Mesenteric fat pad (tissue), 1 donor: ENCODE data around the gene TMEM260. TPM values are rescaled to one million over a fixed set of nuclear protein-coding genes. Genes with fewer than 3 reads are reported as not detected.

Experiments
- DNase-seq: peaks from one replicate; pipeline ENCODE4 v3.0.0-alpha.2; 2020; ENCODE audit warnings: low spot score
- long read RNA-seq: library from polyadenylated mRNA; unstranded; transcript quantifications from one replicate; pipeline ENCODE4 v2.0.0, GENCODE V29; 2020
- total RNA-seq: library from RNA; stranded (reverse); fragmentation: NEBNext Ultra II Directional; extraction: Animal tissue kit (Norgen Biotek cat#: 25700); gene quantifications from one replicate; pipeline ENCODE4 v1.2.1, GENCODE V29; 2021
- donor health status: DM: yes; HTN: yes; CAD: no.

TMEM260 gene
- 11.9 TPM for total RNA-seq
- long read RNA-seq, full-length matches to known transcripts, result 6 of 21 reads
- long read RNA-seq, partial matches to known transcripts, result 5 of 21 reads
- long read RNA-seq, other reads (novel, unspliced or antisense), result 10 of 21 reads

DNA sequence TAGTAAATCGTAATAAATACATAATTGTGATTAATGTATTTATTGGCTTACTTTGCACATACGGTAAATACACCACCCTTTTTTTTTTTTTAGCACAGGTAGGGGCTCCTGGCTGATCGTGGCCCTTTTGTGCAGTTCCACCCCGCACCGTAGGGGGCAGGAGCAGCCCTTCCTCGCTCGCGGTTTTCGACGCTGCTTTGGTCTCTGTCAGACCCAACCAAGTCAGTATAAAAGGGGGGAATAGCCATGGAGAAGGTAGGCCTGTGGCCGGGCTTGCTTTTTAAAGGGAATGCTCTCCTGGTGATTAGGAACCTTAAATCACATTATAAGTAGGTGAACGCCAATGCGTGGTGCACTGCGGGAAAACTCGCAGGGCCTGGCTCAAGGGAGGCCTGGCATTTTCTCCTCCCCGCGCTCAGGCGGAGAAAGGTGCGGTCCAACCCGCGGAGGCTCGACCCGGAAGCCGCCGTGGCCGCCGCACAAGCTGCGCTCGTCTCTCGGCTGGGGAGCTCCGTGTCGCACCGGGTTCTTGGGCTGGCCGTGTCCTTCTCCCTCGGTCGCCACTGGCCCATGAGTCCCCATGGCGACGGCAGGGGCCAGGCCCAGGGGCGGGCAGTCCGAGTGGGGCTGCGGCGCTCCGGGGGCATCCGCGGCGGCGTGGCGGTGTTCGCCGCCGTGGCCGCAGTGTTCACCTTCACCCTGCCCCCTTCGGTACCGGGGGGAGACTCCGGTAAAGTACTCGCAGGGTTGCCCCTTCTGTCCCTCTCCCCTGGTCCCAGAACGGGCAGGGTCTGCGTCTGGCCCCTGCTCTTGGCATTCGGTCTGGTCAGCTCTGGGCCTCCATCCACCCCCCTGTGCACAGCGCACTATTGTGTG, at the start of gene TMEM260:
TMEM260 (plus strand) TSS at position 454 of the 876 bp plus-strand sequence; CDS start at position 571, 117 bp downstream.
- DNase-seq, result peak; percentile 94

DNA sequence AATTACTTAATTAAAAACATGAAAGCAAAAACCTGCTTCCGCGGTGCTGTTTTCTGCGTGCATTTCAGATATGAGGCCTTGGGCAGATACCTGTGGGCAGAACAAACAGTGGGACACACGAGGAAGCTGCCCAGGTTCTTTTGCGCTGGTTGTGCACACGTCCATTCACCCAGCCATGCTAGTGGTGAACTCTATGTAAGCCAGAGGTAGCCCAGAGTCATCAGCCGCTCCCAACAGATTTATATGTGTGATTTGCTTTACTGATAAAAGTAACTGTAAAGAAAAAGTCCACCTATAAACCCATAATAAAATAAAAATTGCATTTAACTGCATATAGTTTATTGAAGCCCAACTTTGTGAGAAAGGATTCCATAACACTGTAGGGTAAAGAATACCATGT, 47.1 kb upstream of the TMEM260 start:
- DNase-seq, result no peak

DNA sequence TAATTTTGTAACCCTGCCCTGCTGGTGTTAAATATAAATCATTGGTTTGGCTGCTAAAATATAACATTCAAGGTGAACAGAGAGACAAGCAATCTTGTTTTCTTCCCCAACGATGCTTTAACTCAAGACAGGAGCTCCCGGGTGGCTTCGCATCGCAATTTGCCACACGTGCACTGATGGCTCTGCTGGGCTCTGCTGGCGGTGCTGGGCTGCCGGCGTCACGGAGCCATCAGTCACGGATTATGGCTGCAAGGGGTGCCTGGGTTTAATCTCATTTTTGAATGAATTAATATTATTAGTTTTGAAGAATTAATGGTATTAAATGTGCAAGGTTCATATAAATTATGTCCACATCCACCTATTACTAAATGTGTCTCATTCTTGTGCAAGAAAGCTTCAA, 44.9 kb upstream of the TMEM260 start:
- DNase-seq, result no peak

DNA sequence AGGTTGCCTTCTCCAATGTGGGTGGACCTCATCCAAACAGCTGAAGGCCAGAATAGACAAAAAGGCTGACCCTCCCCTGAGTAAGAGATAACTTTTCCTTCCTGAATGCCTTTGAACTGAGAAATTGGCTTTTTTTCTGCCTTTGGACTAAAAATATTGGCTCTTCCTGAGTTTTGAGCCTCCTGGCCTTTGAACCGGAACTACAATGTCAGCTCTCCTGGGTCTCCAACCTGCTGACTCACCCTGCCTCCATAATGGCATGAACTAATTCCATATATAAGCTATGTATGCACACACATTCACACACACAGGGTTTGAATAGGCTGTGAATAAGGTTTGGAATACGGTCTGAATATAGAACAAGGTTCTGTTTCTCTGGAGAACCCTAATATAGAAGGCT, 39.7 kb upstream of the TMEM260 start:
- DNase-seq, result no peak

DNA sequence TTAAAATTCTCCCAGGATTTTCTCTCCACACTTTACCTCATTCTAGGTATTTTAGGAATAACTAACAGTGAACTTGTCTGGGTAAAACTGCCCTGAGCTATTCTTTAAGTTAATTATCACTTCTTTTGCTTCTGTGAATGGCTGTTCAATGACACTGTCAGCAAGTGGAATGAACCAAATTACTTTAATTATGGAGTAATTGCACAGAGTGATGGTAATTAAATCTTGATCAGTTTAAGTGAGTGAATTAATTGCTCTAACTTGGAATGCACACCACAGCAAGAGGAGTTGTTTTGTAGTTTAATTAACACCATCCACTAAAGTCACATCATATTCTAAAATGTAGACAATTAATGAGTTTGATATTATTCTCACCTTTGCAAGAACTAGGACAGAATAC, 36.2 kb upstream of the TMEM260 start:
- no peak for DNase-seq

DNA sequence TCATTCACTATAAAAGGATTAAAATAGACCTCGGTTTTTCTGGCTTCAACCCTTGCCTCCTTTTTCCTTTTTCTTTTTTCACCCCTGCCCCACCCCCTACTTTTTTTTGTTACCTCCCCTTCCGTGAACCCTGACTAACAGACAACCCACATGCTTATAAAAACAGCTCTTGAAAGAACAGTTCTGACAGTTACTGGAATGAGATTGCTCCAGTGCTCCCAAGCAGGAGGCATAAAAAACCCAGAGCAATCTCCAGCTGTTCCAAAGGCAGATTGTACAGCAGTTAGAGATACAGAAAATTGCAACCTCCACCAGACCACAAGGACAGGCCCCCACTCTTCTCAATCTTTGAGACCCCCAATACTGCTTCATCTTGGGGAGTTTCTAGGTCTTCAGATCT, 29.9 kb upstream of the TMEM260 start:
- DNase-seq, result no peak

DNA sequence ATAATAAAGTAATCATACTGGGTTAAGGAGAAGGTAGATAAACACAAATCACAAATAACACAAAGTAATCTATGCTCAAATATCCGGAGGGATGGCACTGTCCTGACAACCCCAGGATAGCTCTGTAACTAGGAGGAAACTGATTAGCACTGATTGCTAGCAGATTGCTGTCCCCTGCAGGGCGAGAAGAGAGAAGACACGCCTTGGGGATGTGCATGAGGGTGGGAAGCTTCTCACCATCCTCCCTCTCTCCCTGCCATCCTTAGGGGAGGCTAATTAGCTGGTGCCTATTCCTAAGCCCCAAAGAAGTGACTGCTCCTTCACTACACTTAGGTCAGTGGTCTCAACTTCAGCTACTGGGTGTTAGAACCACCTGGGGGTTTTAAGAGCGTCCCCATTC, 27.0 kb upstream of the TMEM260 start:
- no peak for DNase-seq

DNA sequence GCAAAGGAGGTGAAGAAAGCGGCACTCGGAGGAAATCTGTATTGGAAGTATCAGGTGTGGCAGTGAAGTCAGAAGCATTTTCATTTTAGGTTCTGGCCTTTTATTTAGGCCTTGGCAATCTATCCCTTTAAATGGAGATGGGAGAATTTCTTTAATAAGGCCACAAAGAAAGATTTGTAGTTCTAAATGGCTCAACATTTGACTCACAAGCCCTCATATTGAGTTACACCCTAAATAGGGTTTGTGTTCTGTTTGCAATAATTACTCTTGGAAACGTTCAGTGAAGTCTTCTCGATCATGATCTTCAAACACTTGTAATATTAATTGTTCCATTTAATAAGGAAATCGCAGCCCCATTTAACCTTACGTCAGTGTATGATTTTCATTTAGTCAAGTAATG, 25.3 kb upstream of the TMEM260 start:
- no peak for DNase-seq

DNA sequence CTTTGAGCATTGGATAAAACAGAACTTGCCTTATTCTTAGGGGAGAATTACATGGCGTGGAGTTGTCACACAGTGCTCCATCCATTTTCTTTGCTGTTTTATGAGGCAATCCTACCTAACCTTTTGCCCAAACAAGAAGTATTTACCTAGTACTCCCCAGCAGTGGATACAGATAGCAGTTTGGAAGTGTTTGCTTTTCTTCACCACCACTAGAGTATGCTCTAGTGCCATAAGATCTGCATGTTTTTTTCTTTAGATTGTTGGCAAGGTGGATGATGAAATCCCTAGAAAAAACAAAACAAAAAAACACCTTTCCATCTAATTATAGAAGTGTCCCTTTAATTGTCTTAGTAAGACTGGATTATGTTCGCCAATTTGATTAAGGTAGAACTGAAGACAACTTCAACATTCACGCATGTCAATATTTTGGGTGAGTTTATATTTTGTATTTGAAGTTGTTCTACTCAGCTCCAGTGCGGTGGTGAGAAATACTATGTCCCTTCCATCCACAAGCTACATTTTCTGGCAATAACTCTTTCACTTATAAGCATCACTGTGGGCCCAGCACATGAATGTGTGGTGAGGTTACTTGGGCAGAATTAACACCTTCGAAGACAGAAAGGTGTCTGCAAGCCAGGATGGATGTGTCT, 23.6 kb upstream of the TMEM260 start:
- DNase-seq, result no peak

DNA sequence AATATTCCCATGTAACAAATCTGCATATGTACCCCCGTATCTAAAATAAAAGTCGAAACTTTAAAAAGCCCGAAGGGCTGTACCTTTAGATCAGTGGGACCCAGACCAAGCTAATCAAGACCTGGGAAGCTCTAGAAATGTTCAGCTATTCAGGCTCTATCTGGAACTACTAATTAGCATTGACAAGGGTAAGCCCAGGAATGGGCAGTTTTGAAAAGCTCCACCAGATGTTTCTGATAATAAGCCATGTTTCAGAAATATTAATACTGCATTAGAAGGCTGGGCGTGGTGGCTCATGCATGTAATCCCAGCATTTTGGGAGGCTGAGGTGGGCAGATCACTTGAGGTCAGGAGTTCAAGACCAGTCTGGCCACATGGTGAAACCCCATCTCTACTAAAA, 20.4 kb upstream of the TMEM260 start:
- DNase-seq, result no peak

DNA sequence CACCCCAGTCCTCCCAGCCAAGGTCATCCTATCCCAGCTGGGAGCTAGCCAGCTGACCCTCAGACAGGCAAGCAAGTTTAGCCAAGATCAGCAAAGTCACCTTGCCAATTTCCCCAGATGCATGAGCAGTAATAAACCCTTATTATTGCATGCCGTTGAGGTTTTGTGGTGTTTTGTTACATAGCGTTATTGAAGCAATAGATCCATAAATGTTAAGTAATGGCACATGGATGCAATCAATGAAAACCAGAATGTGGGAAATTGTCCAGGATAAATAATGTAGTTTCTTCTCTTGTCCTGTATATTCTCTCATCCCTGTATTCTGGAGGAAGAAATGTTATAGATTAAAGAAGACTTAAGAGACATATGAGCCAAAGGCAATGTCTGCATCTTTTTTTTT, 18.0 kb upstream of the TMEM260 start:
- no peak for DNase-seq

DNA sequence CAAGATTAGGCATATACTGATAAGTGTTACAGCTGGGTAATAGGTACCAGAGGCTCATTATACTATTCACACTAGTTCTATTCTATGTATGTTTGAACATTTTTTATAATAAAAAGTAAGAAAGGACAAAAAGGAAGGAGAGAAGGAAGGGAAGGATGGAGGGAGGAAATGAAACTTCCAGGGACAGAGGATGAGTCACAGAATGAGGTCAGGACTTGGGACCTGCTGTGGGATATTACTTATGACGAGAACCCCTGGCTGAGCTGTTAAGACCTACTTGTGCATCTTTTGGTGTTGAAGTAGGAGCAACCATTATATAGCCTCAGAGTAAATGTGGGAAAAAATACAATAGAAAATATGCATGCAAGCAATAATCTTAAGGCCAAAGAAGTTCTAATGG, 16.7 kb upstream of the TMEM260 start:
- no peak for DNase-seq

DNA sequence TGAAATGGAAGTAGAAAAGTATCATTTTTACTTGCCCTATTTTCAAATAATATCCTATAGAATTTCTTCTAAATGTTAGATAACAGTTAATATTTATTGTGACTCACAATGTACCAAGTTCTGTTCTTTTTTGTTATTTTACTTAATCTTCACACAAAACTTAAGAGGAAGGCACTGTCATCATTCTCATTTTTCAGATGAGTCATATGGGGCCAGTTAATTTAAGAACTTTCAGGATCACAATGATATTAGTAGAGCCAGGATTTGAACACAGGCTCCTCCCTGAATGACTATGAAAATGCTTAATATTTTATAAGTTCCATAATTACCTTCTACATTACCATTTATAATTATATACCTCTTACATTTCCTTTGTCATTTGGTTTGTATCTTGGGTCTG, 10.4 kb upstream of the TMEM260 start:
- DNase-seq, result no peak

DNA sequence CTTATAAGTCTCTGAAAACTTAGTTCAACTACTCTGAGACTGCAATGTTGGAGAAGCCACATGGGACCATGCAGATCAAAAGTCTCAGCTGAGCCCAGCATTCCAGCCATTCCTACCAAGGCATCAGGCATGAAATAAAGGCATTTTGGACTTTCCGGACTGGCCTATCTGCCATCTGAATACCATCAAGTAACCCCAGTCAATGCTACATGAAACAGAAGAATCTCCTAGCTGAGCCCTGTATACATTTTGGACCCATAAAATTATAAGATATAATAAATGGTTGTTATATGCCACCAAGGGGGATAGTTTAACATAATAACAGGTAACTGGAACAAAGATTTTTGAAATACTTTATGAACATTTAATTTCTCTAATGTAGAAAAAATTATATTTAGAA, 9.3 kb upstream of the TMEM260 start:
- no peak for DNase-seq

DNA sequence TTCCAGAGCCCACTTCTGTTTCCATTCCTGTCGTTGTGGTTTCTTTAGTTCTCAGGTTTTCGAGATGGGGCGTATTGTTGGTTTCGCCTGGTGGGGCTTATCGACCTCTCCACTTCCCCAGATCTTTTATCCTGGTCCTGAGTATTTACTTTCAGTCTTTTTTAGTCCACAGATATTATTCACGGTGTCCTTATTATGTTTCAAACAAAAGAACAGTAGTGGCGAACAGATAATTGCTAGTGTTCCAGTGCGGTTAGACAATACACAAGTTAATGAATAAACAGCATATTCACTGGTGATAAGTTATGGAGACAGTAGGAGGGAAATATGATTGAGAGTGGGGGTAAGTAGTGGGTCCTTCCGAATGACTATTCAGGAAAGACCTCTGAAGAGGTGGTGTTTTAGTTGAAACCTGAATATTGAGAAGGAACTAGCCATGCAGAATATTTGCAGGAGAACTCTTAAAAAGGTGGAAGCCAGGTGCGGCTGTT, 668 bp downstream of the TMEM260 start:
- DNase-seq, result no peak

DNA sequence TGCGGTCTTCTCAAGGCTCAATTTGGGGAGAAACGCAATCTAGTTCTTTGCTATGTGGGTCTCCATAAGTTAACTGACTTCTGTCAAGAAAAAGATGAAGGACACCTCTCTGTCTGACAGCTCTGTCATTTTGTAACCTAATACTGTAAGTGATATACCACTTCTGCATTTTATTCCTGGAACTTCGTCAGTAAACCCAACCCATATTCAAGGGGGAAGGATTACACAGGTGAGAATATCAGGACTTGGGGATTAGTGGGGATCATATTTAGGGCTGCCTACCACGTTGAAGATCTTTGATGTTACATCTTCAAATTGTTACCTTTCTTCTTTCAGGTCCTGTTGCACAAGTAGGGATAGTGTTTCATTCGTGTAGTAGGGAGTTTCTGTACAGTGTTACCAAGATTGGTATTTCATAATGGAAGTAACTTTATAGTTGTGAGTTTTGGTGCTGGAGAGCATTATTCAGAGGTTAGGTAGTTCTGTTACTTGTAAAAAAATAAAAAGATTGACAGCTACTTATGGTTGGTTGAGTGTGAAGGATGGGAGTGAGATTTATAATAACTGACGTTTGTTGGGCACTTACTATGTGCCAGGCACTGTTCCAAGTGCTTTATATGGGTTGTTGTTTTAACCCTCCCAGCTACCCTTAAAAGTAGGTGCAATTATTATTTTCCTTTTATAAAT, 1.6 kb downstream of the TMEM260 start:
- no peak for DNase-seq

DNA sequence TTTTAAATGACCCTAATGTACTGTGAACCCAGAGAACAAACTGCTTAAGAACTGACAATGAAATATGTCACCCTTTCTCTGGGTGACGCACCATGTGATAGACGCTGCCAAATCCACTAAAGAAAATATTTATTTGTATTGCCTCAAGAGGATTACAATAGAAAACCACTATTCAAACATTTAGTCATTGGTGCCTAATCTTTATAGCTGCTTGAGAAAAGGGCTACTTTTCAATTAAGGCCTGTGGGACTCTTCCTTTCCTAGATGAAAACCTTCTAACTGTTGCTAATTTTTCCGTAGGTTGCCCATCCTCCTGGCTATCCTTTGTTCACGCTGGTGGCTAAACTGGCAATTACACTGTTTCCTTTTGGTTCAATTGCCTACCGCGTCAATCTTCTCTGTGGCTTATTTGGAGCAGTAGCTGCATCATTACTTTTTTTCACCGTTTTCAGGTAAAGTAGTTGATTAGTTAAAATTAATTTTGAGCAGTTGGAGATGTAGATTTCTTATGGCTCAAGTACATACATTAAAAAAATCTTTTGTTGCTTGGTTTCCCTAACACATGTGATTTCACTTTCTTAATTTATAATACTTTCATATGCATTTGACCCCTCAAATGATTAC, 6.0 kb downstream of the TMEM260 start:
- no peak for DNase-seq

DNA sequence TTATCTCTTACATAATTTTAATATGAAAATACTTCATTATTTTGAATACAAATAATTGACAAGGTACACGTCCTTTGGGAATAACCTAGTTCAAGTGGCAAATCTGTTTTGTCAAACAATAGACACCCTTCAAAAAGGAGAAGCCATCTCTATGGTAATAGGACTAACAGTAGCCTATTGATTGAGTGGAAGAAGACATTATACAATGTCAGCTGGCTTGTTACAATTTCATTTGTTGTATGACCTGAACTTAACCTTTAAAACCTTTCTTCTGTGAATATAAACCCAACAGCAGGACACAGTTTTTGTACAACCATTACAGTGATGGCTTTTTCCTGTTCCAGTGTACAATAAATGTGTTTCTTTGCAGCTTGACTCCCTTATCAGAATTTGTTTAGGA, 8.1 kb downstream of the TMEM260 start:
- no peak for DNase-seq

DNA sequence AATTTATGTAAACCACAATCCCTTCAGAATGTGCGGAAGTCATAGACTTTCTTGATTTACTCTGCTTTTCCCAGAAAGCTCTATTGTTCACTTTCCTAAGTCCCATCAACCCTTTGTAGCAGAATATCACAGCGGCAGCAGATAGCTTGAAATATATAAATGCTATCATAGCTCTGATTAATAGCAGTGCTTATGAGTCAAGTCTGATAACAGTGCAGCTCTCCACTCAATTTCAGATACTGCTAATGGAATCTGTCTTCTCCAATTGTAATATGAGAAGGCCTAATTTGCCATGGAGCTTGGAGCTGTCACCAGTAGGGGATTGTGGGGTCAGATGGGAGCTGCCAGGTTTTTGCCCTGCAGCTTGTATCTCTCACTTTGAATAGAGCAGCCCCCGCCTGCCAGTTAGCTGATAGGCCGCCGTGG, 10.9 kb downstream of the TMEM260 start:
- no peak for DNase-seq

DNA sequence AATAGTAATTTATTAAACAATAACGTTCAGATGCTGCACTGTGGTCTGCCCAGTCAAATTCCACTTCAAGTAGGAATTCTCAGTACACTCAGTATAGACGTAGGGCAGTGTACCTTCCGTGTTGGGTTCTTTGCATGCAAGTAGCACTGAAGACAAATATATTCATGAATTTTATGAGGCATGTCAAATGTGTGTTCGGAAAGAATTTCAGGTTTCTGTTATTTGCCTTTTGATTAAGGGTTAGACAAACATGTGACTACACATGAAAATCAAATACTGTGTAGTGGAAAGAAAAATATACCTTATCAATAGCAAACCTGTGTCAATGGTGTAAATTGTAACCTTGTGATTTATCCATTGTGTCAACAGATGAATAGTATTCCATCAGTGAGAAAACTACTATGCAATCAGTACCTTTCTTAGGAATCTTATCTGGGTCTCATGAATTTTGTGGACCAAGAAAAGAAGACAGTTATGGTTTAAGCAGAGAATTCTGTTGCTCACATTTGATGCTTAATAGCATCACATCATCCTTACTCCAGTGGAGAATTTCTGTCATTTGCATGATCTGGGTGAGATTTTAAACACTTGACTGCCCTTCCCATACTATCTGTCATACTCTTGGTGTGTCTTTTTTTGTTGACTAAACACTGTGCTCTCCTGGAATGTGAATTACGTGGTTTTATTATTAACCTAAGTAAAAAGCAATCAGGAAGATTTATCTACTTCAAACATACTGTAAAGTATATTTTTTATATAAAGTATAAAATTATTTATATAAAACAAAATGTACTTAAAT, 13.3 kb downstream of the TMEM260 start:
- DNase-seq, result no peak

DNA sequence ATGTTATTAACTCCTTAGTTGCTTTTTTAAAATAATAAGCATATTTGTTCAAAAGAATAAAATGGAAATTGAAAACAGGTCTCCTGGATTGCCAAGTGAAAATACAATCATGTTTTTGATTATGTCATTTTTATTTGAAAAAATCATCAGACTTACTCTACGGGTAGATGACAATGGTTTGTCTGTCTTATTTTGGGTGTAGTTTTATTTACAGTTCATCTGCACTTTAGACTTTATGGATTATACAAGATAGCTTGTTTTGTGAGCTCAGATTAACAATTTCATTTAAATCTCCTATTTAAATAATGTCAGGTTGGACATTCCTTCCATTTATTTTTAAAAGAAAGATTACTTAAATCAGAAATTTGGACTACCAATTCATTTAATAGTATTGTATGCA, 14.8 kb downstream of the TMEM260 start:
- no peak for DNase-seq
